ENCODE measurements around the gene MYL10. TPM values are rescaled to one million over a fixed set of nuclear protein-coding genes. Genes with fewer than 3 reads are reported as not detected.

The MYL10 gene
- total and polyA plus RNA-seq, 10 of the 15 experiments (the other 5 are each of a cell fraction or from before 2014, with no cell fraction given), result not detected

DNA sequence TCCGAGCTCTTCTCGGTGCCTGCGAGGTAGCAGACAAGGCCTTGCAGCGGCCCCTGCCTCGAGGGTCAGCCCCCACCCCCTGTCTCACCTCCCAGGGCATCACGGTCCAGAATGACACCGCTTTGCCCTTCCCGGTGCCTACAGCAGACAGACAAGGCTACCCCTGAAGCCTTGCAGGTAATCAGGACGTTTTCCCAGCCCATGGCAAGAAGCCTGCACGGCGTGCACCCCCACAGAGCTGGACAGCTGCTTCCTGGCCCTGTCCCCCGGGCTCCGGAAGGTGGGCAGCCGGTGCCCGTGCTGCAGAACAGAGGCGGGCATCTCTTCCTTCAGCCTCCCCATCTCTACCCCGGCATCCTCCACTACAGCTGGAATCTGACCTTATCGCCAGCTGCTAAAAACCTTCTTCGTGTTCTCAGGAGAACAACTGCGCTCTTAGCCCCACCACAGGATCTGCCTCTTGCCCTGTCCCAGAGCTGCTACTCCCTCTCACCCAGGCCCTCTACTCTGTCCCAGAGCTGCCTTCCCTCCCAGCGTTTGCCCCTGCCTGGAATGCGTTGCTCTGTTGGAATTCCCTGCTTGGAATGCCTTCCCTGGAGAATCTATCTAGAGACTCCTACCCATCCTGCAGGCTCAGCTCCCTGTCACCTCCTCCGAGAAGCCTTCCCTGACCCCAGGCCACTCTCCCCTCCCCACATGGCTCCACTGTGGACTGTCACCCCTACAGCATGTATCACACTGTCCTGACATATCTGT, 4.7 kb downstream of the MYL10 start:
- Histone ChIP-seq H3K79me2 (ENCODE audit: control insufficient read depth, insufficient read depth, low read length) (no peaks in the 10 kb centered on the region), H3K4me1 (ENCODE audit: control insufficient read depth, insufficient read depth, low read length) (no peaks in the 10 kb centered on the region), H3K4me2 (ENCODE audit: control insufficient read depth, insufficient read depth) (no peak overlapping the region), H3K9me3 (replicated peaks; ENCODE audit: control insufficient read depth, insufficient read depth, low read length) (no peaks in the 10 kb centered on the region), H2AFZ (ENCODE audit: control insufficient read depth, low read depth, low read length) (no peak overlapping the region), H3K27ac (ENCODE audit: control insufficient read depth, insufficient read depth) (no peak overlapping the region), H3K27me3 (replicated peaks in 1 of 2; ENCODE audit: control insufficient read depth in 2 of 2, insufficient read depth in 2 of 2, low read length in 1 of 2) (peaks cover 4% of the 10 kb centered on the region in 2 experiments; a peak in 2 of 4 replicates), H3K9ac (ENCODE audit: control insufficient read depth, insufficient read depth, low read length) (no peak overlapping the region), H4K20me1 (ENCODE audit: control insufficient read depth, insufficient read depth) (no peaks in the 10 kb centered on the region), H3K4me3 (no peak overlapping the region), H3K36me3 (ENCODE audit: control insufficient read depth in 2 of 2, insufficient read depth in 2 of 2, low read length in 1 of 2) (no peaks in the 10 kb centered on the region)
- ChIA-PET SMC1A (ENCODE audit: uncharacterized antibody, unreplicated experiment) (no interaction called here), RAD21 (ENCODE audit: unreplicated experiment) (no interaction called here), POLR2A (interaction anchor here (0.6 to 1.2 kb wide), 2 partner anchors 16 to 350 kb away, joined by 3 read pairs; no protein-coding TSS in a partner anchor), CTCF (interaction anchor here (0.6 kb wide), 1 partner anchor 556 kb away, joined by 4 read pairs; no protein-coding TSS in a partner anchor)
- intact Hi-C loops (cut with micrococcal nuclease; ENCODE audit: unreplicated experiment), result no loop called here
- no peak for ATAC-seq
- no peak for FAIRE-seq
- in situ Hi-C loops (cut with MboI), result no loop called here
- no peak for DNase-seq (ENCODE audit: low read depth, low spot score)
- no TSS peak for BruUV-seq (replicated peaks)
- 39% methylated on average over 22 of the region's 23 CpGs for WGBS (ENCODE audit: insufficient coverage, insufficient replicate concordance, low lambda C conversion rate, missing lambda C conversion rate)
- TF ChIP-seq JUNB (IDR thresholded peaks at IDR 0.05) (no peak), RAD21 (IDR thresholded peaks at IDR 0.05; ENCODE audit: insufficient read depth, low read depth, low read length) (no peak), IKZF2 (IDR thresholded peaks at IDR 0.05) (no peak), YBX1 (IDR thresholded peaks at IDR 0.05) (no peak), MYB (IDR thresholded peaks at IDR 0.05; ENCODE audit: borderline replicate concordance, low read depth, low read length) (no peak), ZNF687 (IDR thresholded peaks at IDR 0.05) (no peak), ZBTB40 (IDR thresholded peaks at IDR 0.05; ENCODE audit: borderline replicate concordance) (no peak), SIN3A (IDR thresholded peaks at IDR 0.05; ENCODE audit: low read depth, low read length) (no peak), SIX5 (IDR thresholded peaks at IDR 0.05; ENCODE audit: low read depth, low read length, severe bottlenecking) (no peak), SMAD5 (IDR thresholded peaks at IDR 0.05; ENCODE audit: low read depth) (no peak), HDAC2 (IDR thresholded peaks at IDR 0.05) (no peak), ZNF217 (IDR thresholded peaks at IDR 0.05) (no peak), ZNF274 (IDR thresholded peaks at IDR 0.05; ENCODE audit: insufficient read depth, insufficient read length) (no peak)
